GM18951 (cell line): ENCODE data around the gene PDE4D.

Source experiments
- POLR2A ChIP-seq: IDR thresholded peaks from 4 replicates; pipeline ENCODE4 v1.6.1; 2011; ENCODE audit warnings: mild to moderate bottlenecking; ENCODE audit not compliant: insufficient read length, insufficient read depth; ENCODE audit errors: extremely low read depth
- in situ Hi-C: fragments of 300-500 bp; cut with MboI; formaldehyde crosslinking; loops from one replicate; pipeline ENCODE4 v1.12.0; 2022; ENCODE audit warnings: low sequenced_read_pairs, mixed read lengths, inconsistent platforms; ENCODE audit not compliant: unreplicated experiment

Gene PDE4D

DNA sequence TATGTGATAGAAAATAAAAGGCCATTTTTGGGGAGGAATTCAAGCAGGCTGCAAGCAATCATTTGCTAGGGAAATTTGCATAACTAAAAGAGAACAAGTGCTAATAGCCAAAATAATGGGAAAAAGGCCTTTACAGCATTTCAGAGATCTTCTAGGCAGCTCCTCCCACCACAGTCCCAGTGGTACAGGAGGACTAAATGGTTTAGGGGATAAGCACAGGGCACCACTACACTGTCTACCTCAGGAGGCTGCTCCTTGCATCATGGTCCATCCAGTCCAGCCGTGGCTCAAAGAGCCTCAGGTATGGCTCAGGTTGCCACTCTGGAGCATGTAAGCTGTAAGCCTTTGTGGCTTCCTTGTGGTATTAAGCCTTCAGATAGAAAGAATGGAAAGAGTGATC, 485.6 kb downstream of the PDE4D start:
- TF ChIP-seq POLR2A = no peak
- in situ Hi-C loops = no loop called here

DNA sequence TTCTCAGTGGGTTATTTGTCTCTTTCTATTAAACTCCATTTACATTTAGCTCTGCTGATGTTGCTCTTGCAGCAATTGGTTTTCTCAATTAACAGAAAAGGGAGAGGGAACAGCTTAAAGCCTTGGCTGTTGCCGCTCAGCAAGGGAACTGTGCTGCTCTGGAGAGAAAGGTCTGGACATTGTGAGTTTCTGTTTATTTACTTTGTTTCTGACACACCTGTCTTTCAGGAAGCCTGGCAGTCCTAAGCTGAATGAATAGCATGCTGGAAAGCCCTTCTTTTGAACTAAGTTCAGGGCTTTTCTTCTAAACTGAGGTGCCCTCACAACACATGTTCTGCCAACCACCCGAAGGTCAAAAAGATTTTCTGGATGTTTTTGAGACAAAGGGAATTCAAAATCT, 491.9 kb downstream of the PDE4D start:
- no peak for TF ChIP-seq POLR2A
- in situ Hi-C loops = no loop called here

GRCh38 chr5:59394956-59395355, 498.6 kb downstream of the PDE4D start:
- in situ Hi-C loops = loop anchor here (25.0 kb wide), 1 partner anchor 267 kb away; no protein-coding TSS in a partner anchor

GRCh38 chr5:59393585-59394420, 499.7 kb downstream of the PDE4D start:
- in situ Hi-C loops = loop anchor here (25.0 kb wide), 1 partner anchor 268 kb away; no protein-coding TSS in a partner anchor
- no peak for TF ChIP-seq POLR2A

DNA sequence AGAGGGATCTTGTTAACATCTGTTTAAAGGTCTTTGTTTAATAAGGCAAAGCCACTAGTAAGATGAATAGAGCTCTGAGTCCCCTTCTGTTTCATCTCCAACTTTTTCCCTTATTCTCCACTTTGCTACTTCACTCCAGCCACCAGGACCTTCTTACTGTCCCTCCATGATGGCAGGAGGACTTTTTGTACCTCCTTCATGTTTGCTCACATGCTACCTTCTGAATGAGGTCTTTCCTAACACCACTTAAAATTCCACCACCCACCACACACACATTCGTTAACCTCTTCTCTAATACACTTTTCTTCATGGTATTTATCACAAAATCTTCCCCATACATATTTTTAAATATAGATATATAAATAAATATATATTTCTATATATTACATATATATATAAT, 501.9 kb downstream of the PDE4D start:
- in situ Hi-C loops = loop anchor here (25.0 kb wide), 1 partner anchor 271 kb away; no protein-coding TSS in a partner anchor
- no peak for TF ChIP-seq POLR2A

DNA sequence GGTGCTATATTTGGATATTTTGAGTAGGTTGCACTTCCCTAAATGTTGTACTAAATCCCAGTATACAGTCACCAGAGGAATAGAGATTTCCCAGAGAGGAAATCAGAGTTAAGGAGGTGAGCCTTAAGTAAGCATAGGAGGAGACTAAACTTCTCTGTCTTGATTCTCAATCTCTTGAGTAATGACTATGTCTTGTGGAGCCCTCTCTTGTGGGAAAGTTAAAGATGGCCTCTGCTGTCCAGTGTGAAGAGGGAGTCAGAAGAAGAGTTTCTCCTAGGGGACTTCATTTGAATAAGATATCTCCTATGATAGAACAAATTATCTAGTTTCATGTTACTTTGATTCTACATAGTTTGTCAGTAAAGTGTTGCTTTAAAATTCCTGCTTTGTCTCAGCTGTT, 502.5 kb downstream of the PDE4D start:
- in situ Hi-C loops = loop anchor here (25.0 kb wide), 1 partner anchor 271 kb away; no protein-coding TSS in a partner anchor

DNA sequence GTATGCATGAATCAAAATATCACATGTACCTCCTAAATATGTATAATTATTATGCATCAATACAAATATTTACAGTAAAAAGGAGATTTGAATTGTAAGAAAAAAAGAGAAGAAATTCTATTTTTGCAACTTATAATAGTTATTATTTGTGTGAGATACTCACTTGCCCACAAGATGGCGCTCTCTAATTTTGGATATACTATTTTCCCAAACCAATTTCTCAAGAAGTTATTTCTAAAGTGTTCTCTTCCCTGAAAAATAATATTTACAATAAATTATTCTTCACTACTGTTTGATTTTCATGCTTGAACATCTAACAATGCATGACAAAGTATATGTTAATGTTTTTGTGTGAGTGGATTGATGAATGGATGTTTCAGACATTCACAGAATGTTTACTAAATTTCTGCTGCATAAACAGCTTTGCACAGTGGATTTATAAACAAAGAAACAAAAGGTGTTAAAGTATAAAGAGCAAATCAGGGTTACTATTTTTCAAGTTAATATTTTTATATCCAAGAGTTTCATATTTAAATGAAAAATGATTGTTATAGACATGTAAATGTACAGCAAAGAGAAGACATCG, 503.4 kb downstream of the PDE4D start:
- in situ Hi-C loops = loop anchor here (25.0 kb wide), 1 partner anchor 272 kb away; no protein-coding TSS in a partner anchor
- TF ChIP-seq POLR2A = no peak

More for the DNA sequence above, 502.5 kb downstream of the PDE4D start:
- TF ChIP-seq POLR2A = no peak

DNA sequence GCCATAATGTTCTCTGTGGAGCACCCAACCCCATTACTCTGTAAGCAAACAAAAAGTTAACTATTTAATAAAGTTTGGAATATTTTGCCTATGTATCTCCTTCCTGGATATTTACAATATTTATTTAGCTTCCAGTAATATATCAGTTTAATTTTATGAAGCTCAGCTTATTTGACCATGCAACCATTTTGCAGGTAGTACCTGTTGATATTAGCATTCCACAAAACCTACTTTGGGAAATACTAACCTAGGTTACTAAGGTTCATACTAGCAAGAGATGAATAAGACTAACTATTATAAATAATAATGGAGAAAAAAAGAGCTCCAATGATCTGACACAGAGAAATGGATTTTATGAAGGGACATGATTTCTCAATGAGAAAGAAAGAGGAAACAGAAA, 506.4 kb downstream of the PDE4D start:
- in situ Hi-C loops = loop anchor here (25.0 kb wide), 1 partner anchor 275 kb away; no protein-coding TSS in a partner anchor
- TF ChIP-seq POLR2A = no peak

DNA sequence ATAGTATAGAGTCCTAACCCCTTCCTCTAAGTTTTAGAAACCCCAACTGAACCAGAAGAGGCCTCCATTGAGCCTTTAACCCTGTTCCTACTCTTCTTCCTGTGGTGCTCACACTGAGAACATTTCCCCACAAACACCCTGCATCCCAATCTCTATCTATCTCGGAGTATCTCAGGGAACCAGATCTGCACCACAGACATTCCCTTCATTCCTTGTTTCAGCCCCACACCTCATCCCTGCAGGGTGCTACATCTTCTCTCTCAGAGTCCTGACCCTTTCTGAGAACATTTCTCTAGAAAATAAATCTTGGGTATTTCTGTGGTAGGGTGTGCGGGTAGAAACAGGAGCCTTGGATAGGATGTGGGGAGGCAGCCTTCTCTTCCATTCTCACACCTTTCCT, 507.8 kb downstream of the PDE4D start:
- in situ Hi-C loops = loop anchor here (25.0 kb wide), 1 partner anchor 277 kb away; no protein-coding TSS in a partner anchor
- TF ChIP-seq POLR2A = no peak

DNA sequence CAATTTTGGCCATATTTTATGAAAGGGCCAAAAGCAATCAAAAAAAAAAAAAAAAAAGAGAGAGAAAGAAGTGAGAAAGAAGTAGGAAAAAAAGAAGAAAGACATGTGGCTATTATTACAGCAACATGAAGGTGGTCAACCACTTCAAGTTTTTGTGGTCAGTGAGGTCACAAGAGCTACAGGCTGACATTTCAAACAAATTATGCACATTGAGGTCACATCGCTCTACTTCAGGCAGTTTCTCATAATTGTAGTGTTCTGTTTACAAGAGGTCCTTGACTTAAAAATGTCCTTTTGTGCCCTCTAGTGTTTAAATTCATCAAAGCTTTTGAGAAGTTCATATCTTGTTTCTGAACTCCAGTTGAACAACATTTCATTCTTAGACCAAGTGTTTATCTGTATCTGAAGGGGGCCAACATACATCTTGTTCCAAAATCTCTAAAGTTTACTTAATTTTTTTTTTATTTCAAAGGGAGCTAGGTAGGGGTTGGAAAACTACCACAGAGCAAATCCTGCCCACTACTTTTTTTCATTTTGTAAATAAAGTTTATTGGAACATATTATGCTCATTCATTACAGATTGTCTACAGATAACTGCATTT, 513.1 kb downstream of the PDE4D start:
- in situ Hi-C loops = loop anchor here (25.0 kb wide), 1 partner anchor 282 kb away; no protein-coding TSS in a partner anchor
- no peak for TF ChIP-seq POLR2A

DNA sequence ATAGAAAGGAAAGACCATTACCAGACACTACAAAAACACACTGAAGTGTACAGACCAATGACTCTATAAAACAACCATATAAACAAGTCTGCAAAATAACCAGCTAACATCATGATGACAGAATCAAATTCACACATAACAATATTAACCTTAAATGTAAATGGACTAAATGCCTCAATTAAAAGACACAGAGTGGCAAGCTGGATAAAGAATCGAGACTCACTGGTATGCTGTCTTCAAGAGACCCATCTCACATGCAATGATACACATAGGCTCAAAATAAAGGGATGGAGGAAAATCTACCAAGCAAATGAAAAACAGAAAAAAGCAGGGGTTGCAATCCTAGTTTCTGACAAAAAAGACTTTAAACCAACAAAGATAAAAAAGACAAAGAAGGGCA, 519.5 kb downstream of the PDE4D start:
- in situ Hi-C loops = loop anchor here (10.0 kb wide), 1 partner anchor 179 kb away; no protein-coding TSS in a partner anchor

- TF ChIP-seq POLR2A = no peak
- in situ Hi-C loops = loop anchor here (10.0 kb wide), 1 partner anchor 177 kb away; no protein-coding TSS in a partner anchor
Observed at GRCh38 chr5:59371525-59372127, 521.9 kb downstream of the PDE4D start.

- no peak for TF ChIP-seq POLR2A
- in situ Hi-C loops = no loop called here
Observed at GRCh38 chr5:59368951-59369350, 524.6 kb downstream of the PDE4D start.
